Gastrocnemius medialis (tissue), 4 donors: Measurements from ENCODE around the gene RYR3.

Experiments used
- CTCF ChIP-seq, 5 experiments: fragments of 450-650 bp in 3 of 5; fragments of 200-600 bp in 2 of 5; sonication (generic) in 2 of 5; IDR thresholded peaks in 4 of 5; conservative IDR thresholded peaks in 1 of 5; 1 replicate in 4 of 5; 2 replicates in 1 of 5; pipeline ENCODE4 v1.5.1; 2016 to 2019; ENCODE audit warnings: antibody characterized with exemption in 5 of 5, mild to moderate bottlenecking in 3 of 5, moderate library complexity in 3 of 5
- POLR2A ChIP-seq, 2 donors: fragments of 450-650 bp; IDR thresholded peaks; one replicate each; pipeline ENCODE4 v1.6.1; 2017; ENCODE audit warnings: antibody characterized with exemption in 2 of 2, mild to moderate bottlenecking in 2 of 2, moderate library complexity in 2 of 2

GRCh38 chr15:33644304-33644703 is 333.5 kb downstream of the RYR3 start:
- TF ChIP-seq CTCF (IDR thresholded peaks at IDR 0.05 in 4 of 5, conservative IDR thresholded peaks at IDR 0.05 in 1 of 5) (no peak), POLR2A (IDR thresholded peaks at IDR 0.05) (no peak)
